Activated gamma-delta T cell treated with Interleukin-2 at 50 U/mL for 16 hours (primary cell): Measurements from ENCODE around the gene KRAS.

Experiments used
- DNase-seq: peaks from one replicate; pipeline ENCODE4 v3.0.0-alpha.2; 2020

KRAS gene

DNA sequence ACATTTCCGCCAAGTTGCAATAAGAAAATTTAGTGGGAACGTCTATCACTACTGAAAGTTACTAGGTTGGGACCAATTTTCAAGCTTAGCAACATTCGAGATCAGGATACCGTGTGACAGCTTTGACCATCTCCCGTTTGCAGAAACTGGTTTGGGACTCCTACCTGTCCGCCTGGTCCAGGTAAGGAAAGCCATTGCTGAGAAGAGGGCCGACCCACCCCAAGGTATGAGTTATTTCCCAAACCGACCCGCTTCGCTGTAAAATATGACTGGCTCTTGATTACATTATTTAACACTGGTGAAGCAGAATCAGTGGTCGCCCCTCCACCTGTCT lies 56.0 kb downstream of the KRAS start:
- DNase-seq, result no peak

DNA sequence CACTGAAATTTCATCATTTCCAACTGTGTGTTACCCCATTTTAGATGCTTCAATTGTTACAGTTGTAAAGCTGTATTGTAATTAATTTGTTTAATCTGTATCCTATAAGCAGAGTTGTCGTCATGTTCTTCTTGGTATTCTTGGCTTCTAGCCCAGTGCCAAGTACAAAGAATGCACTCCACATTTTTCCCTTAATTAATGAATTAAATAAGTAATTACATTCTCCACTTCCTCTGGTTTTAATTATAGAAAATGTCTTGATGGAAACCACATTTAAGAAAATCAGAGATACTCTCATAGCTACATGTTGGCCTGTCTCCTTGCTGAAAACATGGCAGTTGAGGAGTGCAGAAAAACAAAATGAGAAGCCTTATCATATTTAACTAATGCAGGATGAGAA lies 56.5 kb downstream of the KRAS start:
- no peak for DNase-seq

DNA sequence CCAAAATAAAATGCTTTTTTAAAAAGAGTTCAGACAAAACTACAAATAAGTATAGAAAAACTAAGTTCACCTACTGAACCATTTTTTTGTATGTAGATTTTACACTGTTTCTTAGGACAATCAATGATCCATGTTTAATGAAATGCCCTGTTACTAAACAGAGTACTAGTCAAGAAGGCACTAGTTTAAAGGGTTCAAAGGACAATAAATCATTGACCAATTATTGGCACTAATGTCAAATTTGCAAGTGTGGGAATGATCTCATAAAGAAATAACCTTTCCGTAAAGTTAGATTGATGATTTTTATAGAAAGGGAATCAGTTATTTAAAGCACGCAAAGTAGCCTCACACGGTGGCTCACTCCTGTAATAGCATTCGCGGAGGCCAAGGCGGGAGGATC lies 59.9 kb downstream of the KRAS start:
- no peak for DNase-seq

DNA sequence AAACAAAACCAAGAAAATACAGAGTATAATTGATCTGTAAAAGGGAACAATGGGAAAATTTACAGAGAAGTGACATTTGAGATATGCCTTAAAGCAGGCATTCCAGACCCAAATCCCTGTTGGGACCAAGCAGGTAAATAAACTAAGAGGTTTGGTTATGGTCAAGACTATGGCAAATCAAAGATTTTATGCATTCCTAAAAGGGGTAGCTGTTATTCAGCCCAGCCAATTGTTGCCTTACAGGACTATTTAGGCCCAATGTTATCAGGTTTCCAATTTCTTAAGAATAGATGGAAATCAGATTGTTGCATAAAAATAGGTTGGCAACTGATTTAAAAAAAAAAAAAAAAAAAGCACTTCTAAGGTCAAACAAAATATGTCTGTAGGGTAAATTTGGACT lies 61.1 kb downstream of the KRAS start:
- DNase-seq, result no peak

DNA sequence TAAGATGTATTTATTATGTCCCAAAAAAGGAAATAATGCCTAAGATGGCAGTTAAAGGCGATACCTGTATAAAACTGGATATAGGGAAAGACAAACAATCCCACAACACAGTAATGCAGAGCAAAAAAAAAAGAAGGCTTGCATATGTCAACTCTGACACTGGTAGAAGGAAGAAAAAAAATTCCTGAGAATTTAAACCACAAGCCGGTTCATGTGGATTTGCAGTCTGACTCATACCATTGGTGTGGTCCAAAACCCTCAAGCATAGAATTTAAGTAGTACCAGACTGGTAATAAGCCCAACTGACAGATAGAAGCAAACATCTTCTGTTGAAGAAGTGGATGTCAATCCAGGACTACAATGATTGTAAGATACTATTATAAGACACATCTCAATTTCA lies 62.9 kb downstream of the KRAS start:
- no peak for DNase-seq

DNA sequence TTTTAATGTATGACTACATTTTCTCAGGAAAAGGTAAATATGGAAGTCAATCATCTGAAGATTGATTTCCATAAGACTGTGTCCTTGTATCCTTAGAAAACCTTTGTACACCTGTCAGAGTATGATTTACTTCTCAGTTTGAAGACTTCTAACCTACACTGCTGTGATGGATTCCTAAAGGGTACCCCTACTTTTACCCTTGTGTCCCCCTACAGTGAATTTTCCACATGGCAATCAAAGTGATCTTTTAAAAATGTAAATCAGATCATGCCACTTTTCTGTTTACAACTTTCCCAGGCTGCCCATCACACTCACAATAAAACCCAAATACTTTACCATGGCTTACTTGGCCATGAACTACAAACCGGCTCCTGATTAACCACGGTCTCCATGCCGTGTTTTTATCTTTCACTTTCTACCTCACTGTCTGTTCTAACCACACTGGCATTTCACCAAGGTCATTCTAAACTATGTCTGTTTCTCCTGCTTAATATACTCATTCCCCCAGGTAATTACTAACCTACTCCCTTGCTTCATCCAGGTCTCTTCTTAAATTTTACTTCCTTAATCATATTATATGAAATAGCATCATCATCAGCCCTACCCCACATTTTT lies 63.8 kb downstream of the KRAS start:
- no peak for DNase-seq

DNA sequence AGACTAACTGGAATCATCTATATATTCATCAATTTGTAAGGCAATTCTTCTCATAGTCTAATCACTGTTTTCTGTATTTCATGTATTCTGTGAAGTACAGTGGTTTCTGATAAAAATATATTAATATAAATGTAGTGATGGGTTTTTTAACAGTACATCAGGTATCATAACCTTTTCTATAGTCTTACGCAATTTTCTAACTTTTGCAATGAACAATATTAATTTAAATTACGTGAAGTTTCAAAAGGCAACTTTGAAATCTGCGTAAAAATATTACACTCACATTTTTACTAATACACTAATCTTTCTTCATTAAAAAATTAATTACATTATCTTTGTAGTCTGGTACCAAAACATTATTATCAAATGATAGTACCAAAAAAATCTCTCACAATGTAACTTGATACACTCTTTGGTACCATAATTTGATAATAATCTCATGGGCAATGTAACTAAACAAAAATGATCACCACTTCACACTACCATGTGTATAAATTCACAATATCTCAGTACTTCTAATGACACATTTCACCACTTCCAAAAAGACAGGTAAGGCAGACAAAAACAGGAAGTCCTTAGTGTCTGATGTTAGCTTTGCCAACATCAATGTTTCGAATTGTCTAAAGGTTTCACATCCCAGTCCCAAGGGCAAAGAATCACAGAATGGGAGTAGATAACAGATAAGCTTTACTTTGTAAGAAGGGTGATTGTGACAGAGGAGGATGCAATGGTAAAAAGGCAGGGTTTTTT lies 64.5 kb downstream of the KRAS start:
- DNase-seq, result no peak

DNA sequence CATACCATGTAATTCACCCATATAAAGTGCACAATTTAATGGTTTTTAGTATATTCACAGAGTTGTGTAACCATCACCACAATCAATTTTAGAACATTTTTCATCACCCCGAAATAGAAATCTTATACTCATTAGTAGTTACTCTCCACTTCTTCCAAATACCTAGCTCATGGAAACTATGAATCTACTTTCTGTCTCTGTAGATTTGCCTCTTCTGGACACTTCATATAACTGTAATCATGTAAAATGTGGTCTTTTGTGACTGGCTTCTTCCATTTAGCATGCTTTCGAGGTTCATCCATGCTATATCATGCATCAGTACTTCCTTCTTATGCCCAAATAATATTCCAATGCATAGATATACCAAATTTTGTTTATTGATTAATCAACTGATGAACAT lies 66.6 kb downstream of the KRAS start:
- DNase-seq, result no peak

DNA sequence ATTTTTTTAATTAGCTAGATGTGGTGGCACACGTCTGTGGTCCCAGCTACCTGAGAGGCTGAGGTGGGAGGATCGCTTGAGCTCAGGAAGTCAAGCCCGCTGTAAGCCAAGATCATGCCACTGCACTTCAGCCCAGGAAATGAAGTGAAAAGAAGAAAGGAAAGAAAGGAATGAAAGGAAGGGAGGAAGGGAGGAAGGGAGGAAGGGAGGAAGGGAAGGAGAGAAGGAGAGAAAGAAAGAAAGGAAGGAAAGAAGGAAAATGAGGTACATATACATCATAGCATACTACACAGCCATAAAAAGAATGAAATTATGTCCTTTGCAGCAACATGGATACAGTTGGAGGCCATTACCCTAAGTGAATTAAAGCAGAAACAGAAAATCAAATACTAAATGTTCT lies 68.0 kb downstream of the KRAS start:
- DNase-seq, result no peak

DNA sequence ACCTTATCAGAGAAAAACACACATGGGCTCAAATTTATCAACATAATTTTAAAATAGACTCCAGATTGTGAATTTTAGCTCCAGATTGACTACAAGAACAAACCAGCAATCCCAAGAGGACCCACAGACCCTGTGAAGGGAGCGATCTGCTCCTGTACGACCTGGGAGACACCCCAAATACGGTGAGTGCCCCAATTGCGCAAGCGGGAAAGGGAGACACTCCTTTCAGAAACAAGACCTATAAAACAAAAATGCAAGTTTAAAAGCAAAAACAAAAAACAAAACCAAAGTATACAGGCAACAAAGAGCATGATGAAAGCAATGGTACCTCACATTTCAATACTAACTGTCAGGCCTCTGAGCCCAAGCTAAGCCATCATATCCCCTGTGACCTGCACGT lies 87.9 kb downstream of the KRAS start:
- no peak for DNase-seq

DNA sequence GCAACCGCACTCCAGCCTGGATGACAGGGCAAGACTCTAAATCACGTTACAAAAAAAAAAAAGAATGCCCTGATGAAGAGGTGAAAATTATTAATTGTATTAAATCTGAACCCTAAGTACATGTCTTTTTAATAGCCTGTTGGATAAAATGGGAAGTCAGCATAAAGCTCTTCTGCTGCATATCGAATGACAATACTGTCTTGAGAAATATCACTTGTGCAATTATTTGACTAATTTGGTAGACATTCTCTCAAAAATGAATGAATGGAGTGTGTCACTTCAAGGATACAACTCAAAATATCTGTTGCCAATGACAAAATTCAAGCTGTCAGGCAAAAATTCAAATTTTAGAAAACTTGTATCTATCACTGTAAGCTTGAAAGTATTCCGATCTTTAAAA lies 94.7 kb downstream of the KRAS start:
- no peak for DNase-seq

DNA sequence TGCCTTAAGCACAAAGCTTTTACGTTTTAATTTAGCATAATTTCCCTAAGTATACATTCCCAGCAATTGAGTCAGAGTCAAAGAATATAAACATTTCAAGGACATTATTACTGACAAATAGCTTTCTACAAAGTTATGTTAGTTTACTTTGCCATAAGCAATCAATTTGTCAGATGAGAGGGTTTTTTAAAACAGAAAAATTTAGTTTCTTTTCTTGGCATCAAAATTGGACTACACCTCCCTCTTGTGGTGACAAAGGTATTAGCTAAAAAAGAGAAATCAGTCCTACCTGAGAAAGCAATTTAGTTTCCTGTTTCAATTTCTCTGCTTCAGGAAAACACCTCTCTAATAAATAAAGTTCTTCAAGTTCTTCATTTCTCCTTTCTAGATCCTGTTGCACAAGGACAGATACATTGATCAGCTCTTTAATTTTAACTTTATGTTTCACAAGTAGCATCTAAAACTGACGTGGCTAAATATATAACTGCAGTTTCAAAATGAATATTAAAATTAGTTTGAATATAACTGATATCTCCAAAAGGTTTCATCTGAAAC lies 95.6 kb downstream of the KRAS start:
- no peak for DNase-seq
